SU-DHL-6 (cell line): ENCODE results near the gene PRR36.
A peak's percentile ranks its signal among the peaks of the same experiment; 100 is the strongest.

Source experiments
- H2AFZ ChIP-seq: fragments of 200-600 bp; sonication (generic); 2 replicates; pipeline ENCODE4 v1.6.1; 2014; ENCODE audit warnings: low read depth, mild to moderate bottlenecking, moderate library complexity, mixed read lengths, antibody characterized with exemption, low read length; ENCODE audit not compliant: severe bottlenecking
- H3F3A ChIP-seq: fragments of 200-600 bp; shearing (Covaris generic); 2 replicates; pipeline ENCODE4 v1.6.0; 2016; ENCODE audit warnings: antibody characterized with exemption, mild to moderate bottlenecking; ENCODE audit not compliant: insufficient read depth
- H3K27ac ChIP-seq: fragments of 200-600 bp; sonication (generic); 2 replicates; pipeline ENCODE4 v1.5.1; 2016; ENCODE audit warnings: low read depth, mild to moderate bottlenecking, low read length, moderate library complexity, mixed read lengths
- H3K27me3 ChIP-seq: fragments of 200-600 bp; sonication (generic), shearing (Covaris generic); 2 replicates; pipeline ENCODE4 v1.6.0; 2014; ENCODE audit warnings: mild to moderate bottlenecking, low read length
- H3K36me3 ChIP-seq: fragments of 200-600 bp; sonication (generic); 2 replicates; pipeline ENCODE4 v1.6.1; 2014; ENCODE audit warnings: mild to moderate bottlenecking, low read length, mixed read lengths
- H3K4me2 ChIP-seq: fragments of 300-600, 200-600 bp; shearing (Covaris generic), sonication (generic); 2 replicates; pipeline ENCODE4 v1.6.0; 2014; ENCODE audit warnings: low read length, low read depth, mild to moderate bottlenecking; ENCODE audit not compliant: poor library complexity, severe bottlenecking
- H3K4me3 ChIP-seq: fragments of 200-600 bp; sonication (generic); 2 replicates; pipeline ENCODE4 v1.5.1; 2014; ENCODE audit warnings: antibody characterized with exemption, low read length, mild to moderate bottlenecking, mixed read lengths; ENCODE audit not compliant: insufficient read depth, poor library complexity, severe bottlenecking
- H3K79me2 ChIP-seq: fragments of 200-600 bp; sonication (generic); 2 replicates; pipeline ENCODE4 v1.6.1; 2014; ENCODE audit warnings: mild to moderate bottlenecking, low read length, moderate library complexity; ENCODE audit not compliant: insufficient read depth
- H3K9ac ChIP-seq: fragments of 200-600 bp; sonication (generic); 2 replicates; pipeline ENCODE4 v1.7.0; 2014; ENCODE audit warnings: mild to moderate bottlenecking, low read length
- H3K9me2 ChIP-seq: fragments of 200-600 bp; sonication (generic); replicated peaks from 2 replicates; pipeline ENCODE4 v1.6.1; 2014; ENCODE audit warnings: low read length; ENCODE audit not compliant: insufficient read depth
- H3K9me3 ChIP-seq: fragments of 200-600 bp; sonication (generic); 2 replicates; pipeline ENCODE4 v1.6.1; 2014; ENCODE audit warnings: low read length, mixed read lengths; ENCODE audit not compliant: insufficient read depth
- H4K20me1 ChIP-seq: fragments of 200-600 bp; sonication (generic); 2 replicates; pipeline ENCODE4 v1.6.1; 2014; ENCODE audit warnings: low read depth, mild to moderate bottlenecking, antibody characterized with exemption, low read length, moderate library complexity, mixed read lengths
- CTCF ChIP-seq: fragments of 200-600 bp; sonication (generic); IDR thresholded peaks from one replicate; pipeline ENCODE4 v1.5.1; 2017; ENCODE audit warnings: antibody characterized with exemption, mild to moderate bottlenecking, low read length, moderate library complexity; ENCODE audit not compliant: insufficient read depth, poor library complexity, severe bottlenecking
- EZH2phosphoT487 ChIP-seq: fragments of 200-600 bp; sonication (generic), shearing (Covaris generic); conservative IDR thresholded peaks from 2 replicates; pipeline ENCODE4 v1.6.1; 2018; ENCODE audit warnings: mild to moderate bottlenecking, antibody characterized with exemption, low read length, moderate library complexity, mixed read lengths

PRR36 gene

GRCh38 chr19:7907122-7907521 is 32.9 kb upstream of the PRR36 start:
- Histone ChIP-seq H3K4me3 (no peak overlapping the region), H3F3A (no peaks in the 10 kb centered on the region), H3K79me2 (peaks cover 28% of the 10 kb centered on the region), H4K20me1 (no peaks in the 10 kb centered on the region), H3K36me3 (no peaks in the 10 kb centered on the region), H3K27ac (no peak overlapping the region), H3K4me2 (no peak overlapping the region), H3K27me3 (no peaks in the 10 kb centered on the region), H2AFZ (no peak overlapping the region), H3K9me3 (no peaks in the 10 kb centered on the region), H3K9ac (no peak overlapping the region), H3K9me2 (no peaks in the 10 kb centered on the region)
- TF ChIP-seq EZH2phosphoT487 = no peak
- no peak for TF ChIP-seq CTCF

- H3K9ac ChIP-seq = no peak overlapping the region
- H3K79me2 ChIP-seq = peaks cover 28% of the 10 kb centered on the region
- H3K9me3 ChIP-seq = no peaks in the 10 kb centered on the region
- no peaks in the 10 kb centered on the region for H3K9me2 ChIP-seq
- H3K4me2 ChIP-seq = no peak overlapping the region
- no peaks in the 10 kb centered on the region for H3K27me3 ChIP-seq
- no peaks in the 10 kb centered on the region for H4K20me1 ChIP-seq
- no peak overlapping the region for H2AFZ ChIP-seq
- no peak for TF ChIP-seq CTCF
- no peak for TF ChIP-seq EZH2phosphoT487
- no peaks in the 10 kb centered on the region for H3K36me3 ChIP-seq
- H3K4me3 ChIP-seq = no peak overlapping the region
- H3K27ac ChIP-seq = no peak overlapping the region
- no peaks in the 10 kb centered on the region for H3F3A ChIP-seq
These were observed 31.7 kb upstream of the PRR36 start for GRCh38 chr19:7905859-7906258.

- peak overlapping the region; percentile 94 for H3K4me2 ChIP-seq
- H3K27ac ChIP-seq = no peak overlapping the region
- H3K9me2 ChIP-seq = no peaks in the 10 kb centered on the region
- H3K9ac ChIP-seq = peak overlapping the region; percentile 81
- H3K4me3 ChIP-seq = peak overlapping the region; percentile 88
- no peak for TF ChIP-seq EZH2phosphoT487
- TF ChIP-seq CTCF = no peak
- no peaks in the 10 kb centered on the region for H4K20me1 ChIP-seq
- H3F3A ChIP-seq = no peaks in the 10 kb centered on the region
- H3K27me3 ChIP-seq = no peaks in the 10 kb centered on the region
- no peaks in the 10 kb centered on the region for H3K36me3 ChIP-seq
- H2AFZ ChIP-seq = no peak overlapping the region
- H3K79me2 ChIP-seq = peaks cover 28% of the 10 kb centered on the region
- no peaks in the 10 kb centered on the region for H3K9me3 ChIP-seq
These were observed 31.1 kb upstream of the PRR36 start for GRCh38 chr19:7905268-7905667.
